VCaP (cell line): ENCODE results near the gene AUTS2.
A peak's percentile ranks its signal among the peaks of the same experiment; 100 is the strongest.

Experiments
- H3K27ac ChIP-seq: fragments of 450-650 bp; 2 replicates; pipeline ENCODE4 v1.5.1; 2017
- TF ChIP-seq, protein P1 (sequence below): fragments of 450-650 bp; conservative IDR thresholded peaks from 2 replicates; pipeline ENCODE4 v1.5.1; 2017; ENCODE audit warnings: mild to moderate bottlenecking, moderate library complexity

AUTS2 gene

GRCh38 chr7:70695795-70696083, 1097.5 kb downstream of the AUTS2 start:
- TF ChIP-seq, protein P1, sequence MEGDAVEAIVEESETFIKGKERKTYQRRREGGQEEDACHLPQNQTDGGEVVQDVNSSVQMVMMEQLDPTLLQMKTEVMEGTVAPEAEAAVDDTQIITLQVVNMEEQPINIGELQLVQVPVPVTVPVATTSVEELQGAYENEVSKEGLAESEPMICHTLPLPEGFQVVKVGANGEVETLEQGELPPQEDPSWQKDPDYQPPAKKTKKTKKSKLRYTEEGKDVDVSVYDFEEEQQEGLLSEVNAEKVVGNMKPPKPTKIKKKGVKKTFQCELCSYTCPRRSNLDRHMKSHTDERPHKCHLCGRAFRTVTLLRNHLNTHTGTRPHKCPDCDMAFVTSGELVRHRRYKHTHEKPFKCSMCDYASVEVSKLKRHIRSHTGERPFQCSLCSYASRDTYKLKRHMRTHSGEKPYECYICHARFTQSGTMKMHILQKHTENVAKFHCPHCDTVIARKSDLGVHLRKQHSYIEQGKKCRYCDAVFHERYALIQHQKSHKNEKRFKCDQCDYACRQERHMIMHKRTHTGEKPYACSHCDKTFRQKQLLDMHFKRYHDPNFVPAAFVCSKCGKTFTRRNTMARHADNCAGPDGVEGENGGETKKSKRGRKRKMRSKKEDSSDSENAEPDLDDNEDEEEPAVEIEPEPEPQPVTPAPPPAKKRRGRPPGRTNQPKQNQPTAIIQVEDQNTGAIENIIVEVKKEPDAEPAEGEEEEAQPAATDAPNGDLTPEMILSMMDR = no peak
- H3K27ac ChIP-seq = no peak overlapping the region; the same call in 1 of the 2 replicates

DNA sequence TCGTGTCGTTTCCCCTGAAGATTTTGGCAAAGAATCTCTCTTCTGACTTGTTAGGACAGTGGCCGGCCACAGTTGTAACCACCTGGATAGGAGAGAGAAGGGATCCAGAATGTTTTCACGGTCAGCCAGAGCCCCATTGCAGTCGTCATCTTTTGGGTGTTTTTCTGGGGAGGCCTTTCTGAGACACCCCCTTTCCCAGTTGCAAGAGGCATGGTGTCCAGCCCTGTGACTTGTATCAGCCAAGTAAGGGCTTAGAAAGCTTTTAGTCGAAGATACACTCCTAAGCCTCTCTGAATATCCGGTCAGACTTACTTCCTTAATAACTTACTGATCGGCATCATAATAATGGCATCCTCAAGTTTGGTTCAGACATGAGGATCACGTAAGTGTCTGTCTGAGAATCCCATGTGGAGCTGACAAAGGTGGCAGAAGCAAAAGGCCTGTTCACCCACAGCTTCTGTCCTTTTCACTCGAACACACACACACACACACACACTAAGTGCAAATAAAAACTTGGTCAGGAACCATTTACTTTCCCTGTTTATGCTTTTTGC, 1098.0 kb downstream of the AUTS2 start:
- H3K27ac ChIP-seq = no peak overlapping the region

DNA sequence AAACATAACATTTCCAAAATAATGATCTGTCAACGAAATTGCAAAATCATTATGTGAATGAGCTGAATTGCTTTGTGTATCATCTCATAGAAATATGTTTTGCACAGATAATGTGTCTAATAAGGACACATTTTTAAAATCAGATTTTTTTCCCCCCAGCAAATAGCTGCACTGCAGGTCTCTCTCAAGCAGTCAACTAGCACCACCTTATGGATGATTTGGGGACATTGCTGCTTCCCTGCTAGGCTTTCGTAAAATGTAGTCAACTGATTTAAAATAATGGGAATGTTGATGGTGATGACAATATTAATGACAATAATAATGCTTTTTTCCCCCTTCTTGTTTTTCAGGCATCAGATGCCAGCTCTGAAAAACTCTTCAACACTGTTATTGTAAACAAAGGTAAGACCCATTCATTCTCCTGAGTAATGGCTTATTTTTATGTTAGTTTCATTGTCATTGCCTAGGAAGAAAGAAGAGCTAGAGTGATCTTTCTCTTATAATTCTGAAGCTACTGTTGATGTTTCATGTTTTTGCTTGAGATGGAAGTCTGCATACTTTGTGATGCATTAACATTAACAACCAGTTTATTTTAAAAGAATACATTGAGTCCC, 1100.1 kb downstream of the AUTS2 start:
- H3K27ac ChIP-seq = no peak overlapping the region
- TF ChIP-seq, protein P1 = peak; percentile 96

More for the DNA sequence above, 1098.0 kb downstream of the AUTS2 start:
- TF ChIP-seq, protein P1 = no peak

DNA sequence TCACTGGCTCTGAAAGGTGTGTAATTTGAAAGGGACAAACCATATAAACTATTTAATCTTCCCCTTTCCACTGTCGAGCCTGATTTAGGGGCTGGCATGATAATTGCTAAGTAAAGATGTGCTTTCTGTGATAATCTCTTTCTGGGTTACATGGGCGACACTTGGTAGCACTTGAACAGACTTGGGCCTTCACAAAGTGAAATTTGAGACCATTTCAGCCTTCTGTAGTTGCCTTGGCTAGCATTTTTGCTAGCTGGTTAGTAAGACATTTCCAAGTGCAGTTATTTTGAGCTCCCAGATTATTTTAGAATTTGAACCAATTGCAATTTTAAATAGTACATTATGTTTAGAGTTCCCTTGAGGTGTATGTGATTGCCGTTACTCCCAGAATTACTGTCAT, 1101.0 kb downstream of the AUTS2 start:
- TF ChIP-seq, protein P1 = no peak
- no peak overlapping the region for H3K27ac ChIP-seq

GRCh38 chr7:70700055-70700940, 1102.0 kb downstream of the AUTS2 start:
- TF ChIP-seq, protein P1 = no peak
- H3K27ac ChIP-seq = peak overlapping the region; percentile 65

DNA sequence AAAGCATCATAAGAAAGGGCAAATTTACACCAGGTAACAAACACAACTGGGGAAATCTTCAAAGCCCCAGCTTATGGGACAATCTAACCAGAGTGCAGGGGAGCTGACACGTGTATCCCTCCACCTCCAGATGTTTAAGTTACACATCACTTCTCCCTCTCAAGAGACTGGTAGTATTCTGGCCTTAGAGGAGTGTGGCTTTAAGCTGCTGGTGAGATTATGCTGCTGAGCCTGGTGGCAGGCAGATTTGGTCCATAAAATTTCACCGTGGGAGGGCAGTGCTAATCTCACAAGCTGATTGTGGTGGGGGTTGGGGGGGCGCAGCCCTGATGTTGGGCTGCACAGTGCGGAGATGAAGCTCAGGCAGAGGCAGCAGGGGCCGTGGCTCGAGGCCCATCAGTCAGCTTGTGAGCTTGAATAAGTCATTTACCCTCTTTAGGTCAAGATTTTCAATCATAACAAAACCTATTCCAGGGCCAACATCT, 1102.7 kb downstream of the AUTS2 start:
- H3K27ac ChIP-seq = peak overlapping the region; percentile 65
- TF ChIP-seq, protein P1 = no peak

GRCh38 chr7:70701477-70701876, 1103.2 kb downstream of the AUTS2 start:
- TF ChIP-seq, protein P1 = no peak
- H3K27ac ChIP-seq = peak overlapping the region; percentile 65
